Inferior parietal cortex (tissue), 1 donor: Measurements from ENCODE around the gene EXD3.
"Not testable (repeated sequence)": the region's sequence is repeated elsewhere in the genome, so short reads cannot be mapped to it uniquely, and the experiment has no call there.

Experiments used
- DNase-seq: peaks from one replicate; pipeline ENCODE4 v3.0.0-alpha.2; 2016; ENCODE audit errors: extremely low spot score

EXD3 gene

DNA sequence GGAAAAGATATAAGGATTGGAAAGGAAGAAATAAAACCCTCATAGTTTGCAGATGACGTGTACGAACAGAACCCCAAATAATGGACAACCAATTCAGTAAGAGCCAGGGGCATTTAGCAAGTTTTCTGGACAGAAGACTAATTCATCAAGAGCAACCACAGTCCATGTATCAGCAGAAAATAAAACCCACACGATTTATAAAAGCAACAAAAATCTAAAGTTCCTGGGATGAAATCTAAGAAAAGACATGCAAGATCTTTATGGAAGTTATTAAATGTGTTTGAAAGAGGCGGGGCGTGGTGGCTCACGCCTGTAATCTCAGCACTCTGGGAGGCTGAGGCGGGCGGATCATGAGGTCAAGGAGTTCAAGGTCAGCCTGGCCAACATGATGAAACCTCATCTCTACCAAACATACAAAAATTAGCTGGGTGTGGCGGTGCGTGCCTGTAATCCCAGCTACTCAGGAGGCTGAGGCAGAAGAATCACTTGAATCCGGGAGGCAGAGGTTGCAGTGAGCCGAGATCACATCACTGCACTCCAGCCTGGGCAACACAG, 83.0 kb downstream of the EXD3 start:
- not testable (repeated sequence) for DNase-seq

DNA sequence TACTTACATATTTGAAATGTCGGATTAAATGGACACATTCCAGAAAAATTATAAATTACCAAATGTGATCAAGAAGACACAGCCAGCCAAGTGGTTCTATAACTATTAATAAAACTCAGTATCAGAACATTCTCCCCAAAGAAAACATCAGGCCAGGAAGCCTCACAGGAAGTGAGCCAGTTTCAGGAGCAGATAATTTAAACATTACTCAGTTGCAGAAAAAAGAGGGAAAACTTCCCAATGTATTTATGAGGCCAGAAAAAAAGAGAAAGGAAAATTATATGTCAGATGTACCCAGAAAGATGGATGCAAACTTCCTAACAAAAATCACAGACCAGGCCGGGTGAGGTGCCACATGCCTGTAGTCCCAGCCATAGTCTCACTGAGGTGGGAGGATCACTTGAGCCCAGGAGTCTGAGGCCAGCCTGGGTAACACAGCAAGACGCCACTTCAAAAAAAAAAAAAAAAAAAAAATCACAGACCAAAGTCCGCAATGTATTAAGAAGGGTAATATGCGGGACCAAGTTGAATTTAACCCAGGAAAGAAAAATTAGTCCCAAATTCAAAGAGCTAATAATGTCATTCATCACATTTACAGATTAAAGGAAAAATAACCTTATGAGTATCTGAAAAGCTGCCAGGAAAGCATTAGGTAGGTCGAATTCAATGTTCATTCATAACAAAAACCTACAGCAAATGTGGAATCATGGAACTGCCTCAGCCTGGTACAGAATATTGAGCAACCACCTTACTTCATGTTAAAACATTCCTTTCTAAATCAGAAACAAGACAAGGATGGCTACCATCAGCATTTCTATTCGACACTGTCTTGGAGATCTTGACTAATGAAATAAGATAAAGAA, 83.7 kb downstream of the EXD3 start:
- no peak for DNase-seq

DNA sequence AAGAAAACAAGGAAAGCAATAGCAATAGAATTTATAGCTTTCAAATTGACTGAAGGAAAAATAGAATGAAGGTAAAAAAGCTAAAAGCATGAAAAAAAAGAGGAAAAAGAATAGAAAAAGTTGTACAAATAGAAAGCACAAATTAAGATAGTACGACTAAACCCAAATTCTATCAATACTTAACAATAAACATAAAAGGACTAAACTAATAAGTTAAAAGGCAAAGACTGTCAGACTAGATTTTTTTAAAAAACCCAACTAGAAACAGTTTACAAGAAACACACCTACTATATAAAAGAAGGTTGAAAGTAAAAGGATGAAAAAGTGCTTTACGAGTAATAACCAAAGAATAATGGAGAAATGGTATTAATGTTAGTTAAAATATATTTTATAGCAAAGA, 86.2 kb downstream of the EXD3 start:
- DNase-seq: no peak

DNA sequence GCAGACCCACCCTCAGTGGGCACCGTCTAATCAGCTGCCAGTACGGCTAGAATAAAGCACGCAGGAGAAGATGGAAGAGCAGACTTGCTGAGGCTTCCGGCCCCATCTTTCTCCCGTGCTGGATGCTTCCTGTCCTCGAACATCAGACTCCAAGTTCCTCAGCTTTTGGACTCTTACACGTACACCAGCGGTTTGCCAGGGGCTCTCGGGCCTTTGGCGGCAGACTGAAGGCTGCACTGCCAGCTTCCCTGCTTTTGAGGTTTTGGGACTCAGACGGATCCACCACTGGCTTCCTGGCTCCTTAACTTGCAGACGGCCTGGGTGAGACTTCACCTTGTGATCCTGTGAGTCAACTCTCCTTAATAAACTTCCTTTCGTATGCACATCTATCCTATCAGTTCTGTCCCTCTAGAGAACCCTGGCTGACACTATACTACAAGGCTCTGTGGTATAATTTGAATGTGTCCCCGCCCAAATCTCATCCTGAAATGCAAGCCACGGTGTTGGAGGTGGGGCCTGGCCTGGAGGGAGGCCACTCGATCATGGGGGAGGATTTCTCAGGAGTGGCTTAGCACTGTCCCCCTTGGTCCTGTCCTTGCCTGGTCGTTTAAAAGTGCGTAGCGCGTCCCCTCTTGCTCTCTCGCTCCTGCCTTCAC, 89.8 kb downstream of the EXD3 start:
- DNase-seq: no peak

DNA sequence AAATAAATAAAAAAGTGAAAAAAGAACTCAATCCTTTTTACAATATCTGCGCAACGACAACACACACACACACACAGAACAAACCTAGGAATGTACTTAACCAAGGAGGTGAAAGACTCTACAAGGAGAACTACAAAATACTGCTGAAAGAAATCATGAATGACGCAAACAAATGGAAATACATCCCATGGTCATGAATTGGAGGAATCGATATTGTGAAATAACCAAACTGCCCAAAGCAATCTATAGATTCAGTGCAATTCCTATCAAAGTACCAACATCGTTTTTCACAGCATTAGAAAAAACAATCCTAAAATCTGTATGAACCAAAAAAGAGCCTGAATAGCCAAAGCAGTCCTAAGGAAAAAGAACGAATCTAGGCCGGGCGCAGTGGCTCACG, 91.0 kb downstream of the EXD3 start:
- DNase-seq: no peak

DNA sequence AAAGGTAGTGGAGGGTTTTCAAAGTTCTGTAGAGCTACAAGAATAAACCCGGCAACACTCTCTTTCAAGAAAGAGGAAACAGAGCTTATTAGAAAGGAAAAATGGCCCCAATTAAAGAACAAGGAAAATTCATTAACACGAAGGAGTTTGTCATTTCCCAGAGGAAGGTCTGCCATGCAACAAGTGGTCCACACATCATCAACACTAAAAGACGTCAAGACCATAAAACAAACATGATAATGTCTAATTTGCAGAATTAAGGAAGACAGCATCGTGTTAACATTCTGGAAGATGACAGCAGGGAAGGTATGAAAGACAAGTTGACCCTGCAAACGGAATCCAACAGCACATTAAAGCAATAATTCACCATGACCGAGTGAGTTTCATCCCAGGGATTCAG, 92.3 kb downstream of the EXD3 start:
- no peak for DNase-seq

DNA sequence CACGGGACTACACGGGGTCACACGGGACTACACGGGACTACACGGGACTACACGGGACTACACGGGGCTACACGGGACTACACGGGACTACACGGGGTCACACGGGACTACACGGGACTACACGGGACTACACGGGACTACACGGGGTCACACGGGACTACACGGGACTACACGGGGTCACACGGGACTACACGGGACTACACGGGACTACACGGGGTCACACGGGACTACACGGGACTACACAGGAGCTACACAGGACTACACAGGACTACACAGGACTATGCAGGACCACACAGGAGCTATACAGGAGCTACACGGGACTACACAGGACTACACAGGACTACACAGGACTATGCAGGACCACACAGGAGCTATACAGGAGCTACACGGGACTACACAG, 93.4 kb downstream of the EXD3 start:
- not testable (repeated sequence) for DNase-seq

DNA sequence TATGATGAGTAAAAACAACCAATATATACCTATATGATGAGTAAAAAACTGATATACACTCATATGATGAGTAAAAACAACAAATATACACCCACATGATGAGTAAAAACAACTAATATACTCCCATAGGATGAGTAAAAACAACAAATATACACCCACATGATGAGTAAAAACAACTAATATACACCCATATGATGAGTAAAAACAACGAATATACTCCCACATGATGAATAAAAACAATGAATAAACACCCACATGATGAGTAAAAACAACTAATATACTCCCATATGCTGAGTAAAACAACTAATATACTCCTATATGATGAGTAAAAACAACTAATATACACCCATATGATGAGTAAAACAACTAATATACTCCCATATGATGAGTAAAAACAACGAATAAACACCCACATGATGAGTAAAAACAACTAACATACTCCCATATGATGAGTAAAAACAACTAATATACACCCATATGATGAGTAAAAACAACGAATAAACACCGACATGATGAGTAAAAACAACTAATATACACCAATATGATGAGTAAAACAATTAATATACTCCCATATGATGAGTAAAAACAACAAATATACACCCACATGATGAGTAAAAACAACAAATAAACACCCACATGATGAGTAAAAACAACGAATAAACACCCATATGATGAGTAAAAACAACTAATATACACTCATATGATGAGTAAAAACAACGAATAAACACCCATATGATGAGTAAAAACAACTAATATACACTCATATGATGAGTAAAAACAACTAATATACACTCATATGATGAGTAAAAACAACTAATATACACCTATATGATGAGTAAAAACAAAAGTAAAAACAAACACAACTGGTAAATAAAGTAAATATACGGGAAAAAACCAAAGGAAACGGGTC, 95.1 kb downstream of the EXD3 start:
- not testable (repeated sequence) for DNase-seq

DNA sequence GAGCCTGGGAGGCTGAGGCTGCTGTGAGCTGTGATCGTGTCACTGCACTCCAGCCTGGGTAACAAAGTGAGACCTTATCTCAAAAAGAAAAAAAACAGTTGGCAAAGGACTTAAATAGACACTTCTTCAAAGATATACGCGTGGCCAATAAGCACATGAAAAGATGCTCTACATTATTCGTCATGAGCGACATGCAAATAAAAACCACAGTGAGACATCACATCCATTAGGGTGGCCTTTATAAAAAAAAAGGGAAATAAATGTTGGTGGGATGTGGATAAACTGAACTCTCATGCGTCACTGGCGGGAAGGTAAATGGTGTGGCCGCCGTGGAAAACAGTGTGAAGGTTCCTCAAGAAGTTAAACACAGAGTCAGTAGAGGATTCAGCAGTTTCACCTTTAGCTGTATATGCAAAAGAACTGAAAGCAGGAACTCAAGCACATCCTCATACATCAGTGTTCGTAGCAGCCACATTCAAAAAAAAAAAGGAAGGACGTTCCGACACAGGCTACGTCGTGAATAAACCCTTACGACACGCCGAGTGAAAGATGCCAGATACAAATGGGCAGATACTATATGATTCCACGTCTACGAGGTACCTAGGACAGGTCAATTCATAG, 96.4 kb downstream of the EXD3 start:
- no peak for DNase-seq

DNA sequence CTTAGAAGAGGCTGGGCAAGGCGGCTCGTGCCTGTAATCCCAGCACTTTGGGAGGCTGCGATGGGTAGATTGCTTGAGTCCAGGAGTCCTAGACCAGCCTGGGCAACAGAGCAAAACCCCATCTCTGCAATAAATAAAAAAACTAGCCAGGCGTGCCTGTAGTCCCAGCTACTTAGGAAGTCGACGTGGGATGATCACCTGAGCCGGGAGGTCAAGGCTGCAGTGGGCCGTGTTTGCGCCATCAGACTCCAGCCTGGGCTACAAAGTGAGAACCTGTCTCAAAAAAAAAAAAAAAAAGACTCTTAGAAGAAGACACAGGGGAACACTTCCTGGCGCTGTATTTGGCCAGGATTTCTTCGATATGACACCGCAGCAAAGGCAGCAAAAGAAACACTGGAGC, 97.2 kb downstream of the EXD3 start:
- no peak for DNase-seq

DNA sequence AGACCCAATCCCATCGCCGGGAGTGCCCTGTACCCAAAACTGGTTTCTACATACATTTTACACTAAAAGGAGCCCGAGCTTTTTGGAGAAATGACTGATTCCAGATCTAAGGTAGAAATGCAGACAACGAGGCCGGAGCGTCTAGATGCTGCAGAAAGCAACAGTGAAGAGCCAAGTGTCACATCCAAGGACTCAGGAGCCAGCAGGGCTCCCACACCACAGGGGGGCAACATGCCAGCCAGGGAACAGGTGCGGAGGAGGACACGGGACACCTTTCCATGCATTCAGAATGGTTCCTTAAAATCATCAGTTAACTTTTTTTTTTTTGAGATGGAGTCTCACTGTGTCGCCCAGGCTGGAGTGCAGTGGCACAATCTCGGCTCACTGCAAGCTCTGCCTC, 97.8 kb downstream of the EXD3 start:
- DNase-seq: no peak

DNA sequence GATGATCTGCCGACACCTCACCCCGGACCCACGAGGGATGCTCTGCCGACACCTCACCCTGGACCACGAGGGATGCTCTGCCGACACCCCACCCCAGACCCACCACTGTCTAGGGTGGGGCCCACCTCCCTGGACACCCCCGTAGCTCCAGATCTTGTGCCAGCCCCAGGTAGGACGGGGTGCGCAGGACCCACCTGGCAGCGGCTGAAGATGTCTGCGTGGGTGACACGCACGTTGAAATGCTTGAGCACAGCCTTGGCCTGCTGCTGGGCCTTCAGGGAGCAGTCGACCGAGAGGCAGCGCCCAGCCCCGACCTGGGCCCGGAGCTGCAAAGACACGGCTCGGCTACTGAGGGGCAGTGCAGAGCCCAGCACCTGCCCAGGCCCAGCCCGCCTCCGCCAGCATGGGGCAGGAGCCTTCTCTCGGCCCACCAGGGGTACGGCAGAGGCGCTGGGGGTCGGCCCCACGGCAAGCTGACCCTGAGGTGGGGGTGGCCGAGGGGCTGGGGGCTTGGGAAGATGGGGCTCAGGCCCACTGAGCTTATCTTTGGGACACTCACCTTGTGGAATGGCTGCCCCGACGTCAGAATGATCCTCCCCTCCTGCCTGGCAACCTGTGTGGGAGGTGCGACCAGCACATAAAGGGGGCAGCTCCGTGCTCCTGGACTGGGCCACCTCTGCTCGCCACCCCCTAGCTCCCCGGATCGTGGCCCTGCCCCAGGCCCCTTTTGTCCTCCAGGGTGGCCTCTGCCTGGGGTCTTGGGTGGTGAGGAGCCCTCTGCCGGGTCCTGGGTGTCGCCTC, 99.2 kb downstream of the EXD3 start:
- DNase-seq: no peak

DNA sequence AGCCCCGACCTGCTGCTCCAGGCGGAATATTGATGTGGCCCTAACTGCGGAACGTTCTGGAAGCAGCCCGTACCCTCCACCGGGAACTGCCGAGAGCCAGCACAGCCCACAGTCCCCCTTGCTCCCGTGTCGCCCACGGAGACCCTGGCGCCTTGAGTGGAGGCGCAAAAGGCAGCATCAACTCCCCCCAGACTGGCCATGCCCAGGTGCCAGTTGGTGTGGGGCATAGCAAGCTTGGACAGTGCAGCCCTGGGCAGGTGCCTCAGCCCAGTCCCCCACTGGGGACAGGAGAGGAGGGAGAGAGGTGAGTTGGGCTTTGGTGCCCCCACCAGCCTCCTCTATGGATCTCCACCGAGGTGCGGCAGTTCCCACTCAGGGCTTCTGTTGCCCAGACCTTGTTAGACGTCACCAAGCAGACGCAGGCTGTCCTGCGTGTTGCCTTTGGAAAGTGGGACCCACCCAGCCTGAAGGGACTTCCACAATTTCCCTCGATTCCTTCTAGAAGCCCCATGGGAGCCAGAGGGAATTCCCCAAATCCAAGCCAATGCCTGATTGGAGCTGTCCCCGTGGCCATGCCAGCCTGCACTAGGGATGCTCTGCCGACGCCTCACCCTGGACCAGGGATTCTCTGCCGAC, 101.1 kb downstream of the EXD3 start:
- no peak for DNase-seq

DNA sequence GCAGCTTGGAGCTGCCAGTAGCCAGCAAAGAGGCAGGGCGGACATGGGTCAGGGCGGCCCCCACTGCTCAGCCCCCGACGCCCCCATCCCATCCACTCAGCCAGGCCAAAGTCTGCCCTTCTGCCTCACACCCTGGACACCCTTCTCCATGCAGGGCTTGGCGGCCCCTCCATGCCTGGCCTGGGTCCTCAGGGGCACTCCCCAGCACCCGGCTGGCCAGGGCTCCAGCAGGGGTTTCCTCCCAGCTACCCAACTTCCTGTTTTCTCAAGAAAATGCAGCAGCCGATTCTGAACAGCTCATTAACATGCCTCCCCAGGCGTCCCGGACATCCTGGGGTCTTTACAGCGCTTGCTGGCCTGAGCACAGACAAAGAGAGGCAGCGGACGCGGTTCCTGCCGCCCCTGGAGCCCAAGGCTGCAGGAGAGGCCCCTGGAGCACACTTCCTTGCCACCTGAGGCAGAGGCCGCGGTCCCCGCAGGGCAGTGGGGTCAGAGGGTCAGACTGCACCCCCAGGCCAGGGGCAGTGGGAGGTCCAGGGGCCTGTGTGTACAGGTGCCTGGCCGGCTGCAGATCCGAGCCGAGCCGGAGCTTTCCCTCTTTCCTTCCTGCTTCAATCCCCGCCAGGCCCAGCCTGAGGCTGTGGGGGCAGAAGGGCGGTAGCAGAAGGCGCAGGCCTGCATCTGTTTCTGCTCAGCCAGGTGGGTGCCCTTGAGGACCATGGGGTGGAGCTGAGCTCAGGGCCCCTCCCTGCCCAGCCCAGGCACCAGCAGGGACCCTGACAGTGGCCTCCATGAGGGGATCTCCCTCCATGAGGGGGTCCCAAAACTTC, 102.2 kb downstream of the EXD3 start:
- no peak for DNase-seq

DNA sequence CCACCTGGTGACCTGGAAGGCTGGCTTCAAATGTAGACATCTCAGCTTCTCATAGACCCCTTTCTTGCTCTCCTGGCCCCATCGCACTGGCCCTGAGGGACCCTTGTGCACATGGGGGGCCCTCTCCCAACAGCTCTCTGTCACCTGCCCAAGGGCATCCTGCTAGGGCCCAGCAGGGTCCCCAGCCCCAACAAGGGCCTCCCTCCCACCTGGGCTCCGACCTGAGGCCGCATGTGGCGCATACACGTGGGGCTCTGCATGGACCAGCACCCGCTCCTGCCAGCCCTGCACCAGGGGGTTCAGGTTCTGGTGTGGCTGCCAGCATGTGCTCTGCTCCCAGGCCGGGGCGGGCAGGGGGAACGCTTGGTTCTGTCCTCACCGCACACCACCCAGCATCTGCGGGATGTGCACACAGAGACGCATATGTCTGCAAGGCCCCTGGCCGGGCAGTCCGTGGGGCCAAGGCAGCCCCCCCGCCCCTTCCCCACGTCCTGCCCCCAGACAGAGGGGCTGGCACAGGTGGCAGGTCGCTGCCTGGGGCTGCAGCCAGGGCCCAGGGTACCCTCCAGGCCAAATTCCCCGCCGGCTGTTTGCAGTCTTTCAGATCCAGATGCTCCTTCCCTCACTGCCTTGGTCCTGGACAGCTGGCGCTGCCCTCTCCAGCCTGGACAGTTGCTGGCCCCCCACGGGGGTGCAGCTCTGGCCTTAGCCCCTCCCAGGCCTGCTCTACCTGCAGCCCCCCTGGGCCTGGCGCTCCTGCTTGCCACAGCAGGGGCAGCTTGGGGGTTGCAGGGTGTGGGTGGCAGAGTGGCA, 103.0 kb downstream of the EXD3 start:
- no peak for DNase-seq

DNA sequence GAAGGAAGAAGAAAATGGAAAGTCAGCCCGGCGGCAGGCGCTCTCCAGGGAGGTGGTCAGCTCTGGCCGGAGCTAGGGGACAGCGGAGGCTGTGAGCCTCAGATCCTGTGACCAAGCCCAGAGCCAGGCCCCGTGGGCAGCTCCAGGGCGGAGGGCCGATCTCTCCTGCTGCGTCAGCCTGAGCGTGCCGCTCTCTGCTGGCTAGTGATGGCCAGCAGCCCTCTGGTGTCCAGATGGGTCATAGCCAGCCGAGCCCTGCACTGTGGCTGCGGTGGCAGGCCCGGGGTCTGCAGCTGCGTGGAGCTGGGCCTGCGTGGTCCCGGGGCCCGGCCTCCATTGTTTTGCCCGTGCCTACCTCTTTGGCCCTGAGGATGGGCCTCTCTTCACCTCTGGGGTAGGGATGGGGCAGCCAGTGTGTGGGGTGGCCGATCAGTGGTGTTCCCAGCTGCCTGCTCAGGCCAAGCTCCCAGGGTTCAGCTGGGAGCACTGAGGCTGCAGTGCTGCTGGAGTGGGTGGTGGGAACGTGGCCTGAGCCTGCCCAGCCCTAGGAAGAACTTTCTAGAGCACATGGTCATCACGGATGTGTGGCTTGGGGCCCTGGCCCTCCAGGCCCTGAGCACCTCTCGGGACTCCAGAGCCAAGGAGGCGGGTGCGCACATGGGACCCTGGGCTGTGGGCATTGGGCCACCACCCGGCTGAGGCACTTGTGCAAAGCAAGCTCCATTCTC, 103.8 kb downstream of the EXD3 start:
- DNase-seq: no peak

DNA sequence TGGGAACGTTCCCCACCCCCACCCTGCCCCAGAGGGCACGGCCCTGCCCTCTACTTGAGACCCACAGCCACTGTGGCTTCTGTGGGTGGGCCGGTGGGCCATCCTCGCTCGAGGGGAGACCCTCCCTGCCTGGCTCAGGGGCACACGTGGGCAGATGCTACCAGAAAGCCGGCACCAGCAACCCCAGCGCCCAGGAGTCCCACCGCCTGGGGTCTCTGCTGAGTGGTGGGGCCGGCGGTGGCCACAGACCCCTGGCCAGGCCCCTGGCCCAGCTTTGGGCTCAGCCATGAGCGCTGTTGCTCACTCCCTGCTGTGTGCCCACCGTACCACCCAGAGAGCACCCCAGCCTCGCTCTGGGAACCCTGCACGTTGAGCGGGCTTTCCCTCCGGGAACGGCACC, 104.4 kb downstream of the EXD3 start:
- DNase-seq: no peak
